MCF 10A (cell line): ENCODE data around the gene PDCD1. TPM values are rescaled to one million over a fixed set of nuclear protein-coding genes. Genes with fewer than 3 reads are reported as not detected.

Experiments
- BruUV-seq: library from RNA; stranded (reverse); fragments of 400-500 nt; replicated peaks from 2 replicates; lab custom pipeline; 2021; lab: Mats Ljungman, UMichigan
- CTCF ChIA-PET: fragments of 300-600 bp; sonication (Branson Sonifier 250); formaldehyde crosslinking; extraction: SDS; loops from one replicate; lab custom pipeline; 2021; ENCODE audit warnings: antibody characterized with exemption, inconsistent platforms; lab: Yijun Ruan, JAX
- POLR2A ChIA-PET: fragments of 300-600, 350-650 bp; sonication (Branson Sonifier 250); formaldehyde crosslinking; extraction: SDS; loops from one replicate; lab custom pipeline; 2020; ENCODE audit warnings: antibody characterized with exemption, inconsistent platforms; lab: Yijun Ruan, JAX
- DNase-seq: peaks from one replicate; pipeline ENCODE4 v3.0.0-alpha.2; 2018; ENCODE audit not compliant: unreplicated experiment
- H3K27ac Mint-ChIP-seq: one replicate; pipeline ENCODE4 v1.8.0; 2022; ENCODE audit warnings: mild to moderate bottlenecking, low read depth, mixed read lengths; ENCODE audit not compliant: unreplicated experiment
- H3K27me3 Mint-ChIP-seq: one replicate; pipeline ENCODE4 v1.8.0; 2022; ENCODE audit warnings: mixed read lengths; ENCODE audit not compliant: insufficient read depth, unreplicated experiment
- H3K36me3 Mint-ChIP-seq: one replicate; pipeline ENCODE4 v1.8.0; 2022; ENCODE audit warnings: mild to moderate bottlenecking, moderate library complexity, mixed read lengths; ENCODE audit not compliant: insufficient read depth, unreplicated experiment
- H3K4me1 Mint-ChIP-seq: one replicate; pipeline ENCODE4 v1.8.0; 2022; ENCODE audit warnings: mixed read lengths; ENCODE audit not compliant: insufficient read depth, unreplicated experiment
- H3K4me3 Mint-ChIP-seq: one replicate; pipeline ENCODE4 v1.8.0; 2022; ENCODE audit warnings: mild to moderate bottlenecking, moderate library complexity, mixed read lengths; ENCODE audit not compliant: unreplicated experiment
- H3K9me3 Mint-ChIP-seq: one replicate; pipeline ENCODE4 v1.8.0; 2022; ENCODE audit warnings: mixed read lengths; ENCODE audit not compliant: unreplicated experiment
- CTCF ChIP-seq: fragments of 200-600 bp; IDR thresholded peaks from one replicate; pipeline ENCODE4 v1.8.0; 2022; ENCODE audit warnings: antibody characterized with exemption, mild to moderate bottlenecking; ENCODE audit not compliant: unreplicated experiment
- intact Hi-C: fragments of 100-400 bp; cut with micrococcal nuclease; formaldehyde crosslinking; loops from 2 replicates; pipeline ENCODE4 v1.14.1; 2022
- total RNA-seq: library from RNA; stranded (reverse); gene quantifications from 2 replicates; pipeline ENCODE4 v1.2.3, GENCODE V29; 2022

Gene PDCD1
- total RNA-seq, 1 experiment from 2014 or later, result not detected

- DNase-seq, result no peak
- no peaks in the 10 kb centered on the region for H3K4me1 Mint-ChIP-seq
- CTCF ChIA-PET, result no interaction called here
- no peak for TF ChIP-seq CTCF
- intact Hi-C loops, result no loop called here
- H3K36me3 Mint-ChIP-seq, result no peaks in the 10 kb centered on the region
- no peak overlapping the region for H3K4me3 Mint-ChIP-seq
- no peak overlapping the region for H3K27ac Mint-ChIP-seq
- H3K9me3 Mint-ChIP-seq, result no peaks in the 10 kb centered on the region
- POLR2A ChIA-PET, result no interaction called here
- no TSS peak for BruUV-seq
- peaks cover 11% of the 10 kb centered on the region for H3K27me3 Mint-ChIP-seq
Measured at GRCh38 chr2:241813644-241814392, 44.9 kb downstream of the PDCD1 start.

GRCh38 chr2:241812730-241813643 is 45.7 kb downstream of the PDCD1 start:
- peaks cover 11% of the 10 kb centered on the region for H3K27me3 Mint-ChIP-seq
- H3K36me3 Mint-ChIP-seq, result no peaks in the 10 kb centered on the region
- intact Hi-C loops, result no loop called here
- no peak for TF ChIP-seq CTCF
- ChIA-PET POLR2A (no interaction called here), CTCF (interaction anchor here (0.7 kb wide), 1 partner anchor 110 kb away, joined by 3 read pairs; no protein-coding TSS in a partner anchor)
- H3K27ac Mint-ChIP-seq, result no peak overlapping the region
- no peak overlapping the region for H3K4me3 Mint-ChIP-seq
- H3K4me1 Mint-ChIP-seq, result no peaks in the 10 kb centered on the region
- no peaks in the 10 kb centered on the region for H3K9me3 Mint-ChIP-seq
- no peak for DNase-seq
- BruUV-seq, result no TSS peak

GRCh38 chr2:241811952-241812729 is 46.6 kb downstream of the PDCD1 start:
- Mint-ChIP-seq H3K36me3 (no peaks in the 10 kb centered on the region), H3K27ac (no peak overlapping the region), H3K9me3 (no peaks in the 10 kb centered on the region), H3K4me3 (no peak overlapping the region), H3K4me1 (no peaks in the 10 kb centered on the region), H3K27me3 (peaks cover 11% of the 10 kb centered on the region)
- BruUV-seq, result no TSS peak
- intact Hi-C loops, result no loop called here
- ChIA-PET POLR2A (no interaction called here), CTCF (interaction anchor here (0.7 kb wide), 1 partner anchor 109 kb away, joined by 3 read pairs; no protein-coding TSS in a partner anchor)
- no peak for DNase-seq
- TF ChIP-seq CTCF, result no peak
